Effector memory CD4-positive, alpha-beta T cell (primary cell): ENCODE measurements around the gene ERC2.

Experiments used
- DNase-seq, 3 donors: peaks; one replicate each; pipeline ENCODE4 v3.0.0-alpha.2; 2020
- H3K27ac ChIP-seq: 2 replicates; pipeline ENCODE4 v1.7.0; 2013; ENCODE audit warnings: mild to moderate bottlenecking, low read length, moderate library complexity; ENCODE audit not compliant: insufficient read depth, poor library complexity, severe bottlenecking
- H3K27me3 ChIP-seq: replicated peaks from 2 replicates; pipeline ENCODE4 v1.7.0; 2013; ENCODE audit warnings: mild to moderate bottlenecking, low read length; ENCODE audit not compliant: insufficient read depth, control insufficient read depth, poor library complexity, severe bottlenecking
- H3K36me3 ChIP-seq: 2 replicates; pipeline ENCODE4 v1.7.0; 2013; ENCODE audit warnings: mild to moderate bottlenecking, low read length, moderate library complexity; ENCODE audit not compliant: control insufficient read depth, insufficient read depth
- H3K4me1 ChIP-seq: 2 replicates; pipeline ENCODE4 v1.7.0; 2013; ENCODE audit warnings: low read length, mild to moderate bottlenecking; ENCODE audit not compliant: control insufficient read depth, insufficient read depth, poor library complexity, severe bottlenecking
- H3K4me3 ChIP-seq: 2 replicates; pipeline ENCODE4 v1.7.0; 2013; ENCODE audit warnings: low read length, low read depth, mild to moderate bottlenecking; ENCODE audit not compliant: insufficient read depth, poor library complexity, severe bottlenecking
- H3K9me3 ChIP-seq: 2 replicates; pipeline ENCODE4 v1.7.0; 2013; ENCODE audit warnings: mild to moderate bottlenecking, low read length, moderate library complexity; ENCODE audit not compliant: control insufficient read depth

ERC2 gene

DNA sequence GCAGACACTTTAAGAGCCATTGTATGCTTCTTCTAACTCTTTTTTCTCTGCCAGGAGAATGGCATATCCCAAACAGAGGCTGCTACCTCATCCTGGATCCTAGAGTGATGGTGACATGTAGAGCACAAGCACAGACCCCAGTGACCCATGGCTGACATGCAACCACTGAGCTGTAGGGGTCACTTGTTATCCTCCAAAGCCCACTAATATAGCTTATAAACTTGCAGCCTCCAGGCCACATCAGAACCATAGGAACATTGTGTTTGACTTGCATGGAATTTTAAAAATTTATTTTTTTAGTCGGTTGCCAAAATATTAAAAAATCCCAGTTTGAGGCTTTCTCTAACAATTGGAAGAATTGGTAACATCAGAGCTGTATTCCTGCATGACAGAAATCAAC is 698.2 kb downstream of the ERC2 start:
- no peaks in the 10 kb centered on the region for H3K27me3 ChIP-seq
- no peak overlapping the region for H3K27ac ChIP-seq
- no peaks in the 10 kb centered on the region for H3K4me1 ChIP-seq
- H3K9me3 ChIP-seq, result no peaks in the 10 kb centered on the region
- no peak for DNase-seq
- H3K4me3 ChIP-seq, result no peak overlapping the region
- H3K36me3 ChIP-seq, result no peaks in the 10 kb centered on the region

GRCh38 chr3:55766753-55767152 is 701.5 kb downstream of the ERC2 start:
- no peaks in the 10 kb centered on the region for H3K4me1 ChIP-seq
- no peaks in the 10 kb centered on the region for H3K36me3 ChIP-seq
- no peaks in the 10 kb centered on the region for H3K9me3 ChIP-seq
- H3K27me3 ChIP-seq, result no peaks in the 10 kb centered on the region
- no peak for DNase-seq
- H3K4me3 ChIP-seq, result no peak overlapping the region
- H3K27ac ChIP-seq, result no peak overlapping the region

DNA sequence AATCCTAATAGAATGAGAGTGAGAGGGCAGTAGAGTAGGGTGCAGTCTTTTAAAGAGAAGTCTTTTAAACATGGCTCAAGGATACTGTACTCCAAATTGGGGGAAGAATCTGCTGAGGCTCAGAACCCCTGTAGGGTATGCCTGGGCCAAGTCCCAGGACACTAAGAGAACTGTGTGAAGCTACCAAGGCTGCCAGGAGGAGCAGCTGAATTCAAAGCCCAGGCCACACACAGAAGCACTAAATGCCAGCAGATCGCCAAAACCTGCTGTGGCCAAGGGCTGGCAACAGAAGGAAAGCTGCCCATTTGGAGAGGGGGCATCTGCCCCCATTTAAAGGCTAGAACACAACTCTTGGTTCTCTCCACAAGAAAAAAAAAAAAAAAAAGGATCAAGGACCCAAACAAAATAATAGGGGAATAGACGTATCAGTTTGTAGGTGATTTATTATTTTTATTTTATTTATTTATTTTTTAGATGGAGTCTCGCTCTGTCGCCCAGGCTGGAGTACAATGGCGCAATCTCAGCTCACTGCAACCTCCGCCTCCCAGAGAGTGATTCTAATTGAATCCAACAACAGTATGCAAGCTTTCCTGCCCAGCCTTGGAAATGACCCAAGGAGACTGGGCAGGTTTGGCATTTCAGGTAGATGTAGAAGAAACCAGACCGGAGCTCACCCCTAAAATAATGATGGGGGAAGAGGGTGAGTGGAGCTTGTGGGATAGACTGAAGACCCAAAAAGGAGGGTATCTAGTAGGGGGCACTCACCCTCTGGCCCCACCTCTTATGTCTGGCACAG is 702.2 kb downstream of the ERC2 start:
- Histone ChIP-seq H3K4me3 (no peak overlapping the region), H3K4me1 (no peaks in the 10 kb centered on the region), H3K27ac (no peak overlapping the region), H3K9me3 (no peaks in the 10 kb centered on the region), H3K27me3 (no peaks in the 10 kb centered on the region), H3K36me3 (no peaks in the 10 kb centered on the region)
- DNase-seq, result no peak

DNA sequence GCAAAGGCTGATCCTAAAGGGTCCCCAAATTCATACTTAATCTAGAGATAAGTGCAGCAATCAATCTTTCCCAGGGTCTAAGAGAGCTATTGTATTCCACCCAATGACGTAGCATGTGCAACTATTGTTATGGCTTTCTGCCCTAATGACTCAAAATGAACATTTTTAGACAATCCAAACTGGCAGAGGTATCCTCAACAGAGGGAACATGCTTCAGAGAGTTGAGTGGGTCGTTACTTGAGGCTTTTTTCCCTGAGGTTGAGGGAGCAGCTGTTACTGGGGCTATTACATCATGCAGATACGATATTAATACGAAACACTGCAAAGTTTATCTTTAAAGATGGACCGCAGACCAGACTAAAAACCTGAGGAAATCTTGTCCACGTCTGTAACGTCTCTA is 702.9 kb downstream of the ERC2 start:
- H3K4me3 ChIP-seq, result no peak overlapping the region

GRCh38 chr3:55756976-55757375 is 711.3 kb downstream of the ERC2 start:
- H3K27ac ChIP-seq, result no peak overlapping the region
- no peaks in the 10 kb centered on the region for H3K27me3 ChIP-seq
- no peaks in the 10 kb centered on the region for H3K36me3 ChIP-seq
- no peaks in the 10 kb centered on the region for H3K9me3 ChIP-seq
- no peak for DNase-seq
- no peak overlapping the region for H3K4me3 ChIP-seq
- no peaks in the 10 kb centered on the region for H3K4me1 ChIP-seq

More for the DNA sequence above, 702.9 kb downstream of the ERC2 start:
- H3K9me3 ChIP-seq, result no peaks in the 10 kb centered on the region
- H3K4me1 ChIP-seq, result no peaks in the 10 kb centered on the region
- H3K36me3 ChIP-seq, result no peaks in the 10 kb centered on the region
- DNase-seq, result no peak
- H3K27me3 ChIP-seq, result no peaks in the 10 kb centered on the region
- no peak overlapping the region for H3K27ac ChIP-seq

- DNase-seq, result no peak
- Histone ChIP-seq H3K27me3 (no peaks in the 10 kb centered on the region), H3K9me3 (no peaks in the 10 kb centered on the region), H3K27ac (no peak overlapping the region), H3K36me3 (no peaks in the 10 kb centered on the region), H3K4me1 (no peaks in the 10 kb centered on the region), H3K4me3 (no peak overlapping the region)
Measured at GRCh38 chr3:55755516-55756205, 712.6 kb downstream of the ERC2 start.

DNA sequence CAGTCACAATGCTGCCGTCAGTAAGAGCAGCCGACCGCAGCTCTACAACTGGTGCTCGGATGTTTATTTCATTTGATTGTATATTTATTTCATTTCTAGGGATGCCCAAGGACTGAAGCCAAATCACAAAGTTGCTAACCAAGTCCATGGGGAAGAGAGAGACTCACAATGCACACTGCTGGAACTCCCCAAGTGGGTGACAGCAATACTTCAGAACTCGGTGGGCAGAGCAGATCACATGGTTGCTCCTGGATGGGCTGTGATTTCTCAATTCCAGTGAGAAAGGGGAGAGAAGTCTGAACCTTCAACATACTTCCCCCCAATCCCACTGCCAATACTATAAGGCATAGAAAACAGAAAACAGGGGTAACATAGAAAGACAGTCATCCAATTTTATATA is 715.4 kb downstream of the ERC2 start:
- Histone ChIP-seq H3K27ac (no peak overlapping the region), H3K4me1 (no peaks in the 10 kb centered on the region), H3K36me3 (no peaks in the 10 kb centered on the region), H3K4me3 (no peak overlapping the region), H3K9me3 (no peaks in the 10 kb centered on the region), H3K27me3 (no peaks in the 10 kb centered on the region)
- DNase-seq, result no peak

DNA sequence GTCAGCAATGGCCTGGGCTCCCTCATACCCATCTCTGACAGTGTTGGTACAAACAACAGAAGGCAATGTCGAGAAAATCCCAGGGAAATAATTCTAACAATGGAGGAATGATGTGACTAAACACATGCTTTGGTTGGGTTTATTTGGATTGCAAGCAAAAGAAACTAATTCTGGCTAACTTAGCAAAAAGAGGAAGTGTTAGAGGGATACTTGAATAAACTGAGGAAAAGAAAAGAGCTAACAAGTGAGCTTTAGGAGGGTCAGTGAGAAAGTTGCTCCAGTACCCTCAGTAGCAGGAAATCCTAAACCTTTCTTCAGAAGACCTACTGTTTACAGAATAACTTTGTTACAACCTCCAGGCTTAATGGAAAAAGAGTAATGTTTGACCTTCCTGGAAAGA is 716.5 kb downstream of the ERC2 start:
- no peaks in the 10 kb centered on the region for H3K9me3 ChIP-seq
- no peak overlapping the region for H3K4me3 ChIP-seq
- H3K4me1 ChIP-seq, result no peaks in the 10 kb centered on the region
- no peaks in the 10 kb centered on the region for H3K27me3 ChIP-seq
- no peaks in the 10 kb centered on the region for H3K36me3 ChIP-seq
- DNase-seq, result no peak
- H3K27ac ChIP-seq, result no peak overlapping the region

- no peaks in the 10 kb centered on the region for H3K4me1 ChIP-seq
- no peak for DNase-seq
- H3K36me3 ChIP-seq, result no peaks in the 10 kb centered on the region
- H3K27ac ChIP-seq, result no peak overlapping the region
- H3K27me3 ChIP-seq, result no peaks in the 10 kb centered on the region
- H3K4me3 ChIP-seq, result no peak overlapping the region
- H3K9me3 ChIP-seq, result no peaks in the 10 kb centered on the region
Measured at GRCh38 chr3:55750525-55750924, 717.7 kb downstream of the ERC2 start.

DNA sequence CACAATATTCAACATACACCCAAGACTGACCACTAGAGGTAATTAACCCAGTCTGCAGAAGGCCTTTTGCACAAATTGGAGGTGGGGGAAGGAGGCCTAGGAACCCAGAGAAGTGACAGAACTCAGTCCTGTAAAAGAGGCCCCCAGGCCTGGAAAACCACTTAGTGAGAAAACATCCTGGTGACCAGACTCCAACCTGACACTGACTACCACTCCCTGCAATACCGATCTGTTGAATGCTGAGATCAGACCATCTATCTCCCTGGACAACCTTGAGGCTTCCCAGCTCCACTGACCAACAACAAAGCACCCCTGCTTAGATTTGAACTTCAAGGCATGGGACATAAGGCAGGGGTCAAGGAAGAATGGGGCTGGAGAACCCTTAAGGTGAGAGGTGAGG is 719.2 kb downstream of the ERC2 start:
- no peaks in the 10 kb centered on the region for H3K4me1 ChIP-seq
- H3K27ac ChIP-seq, result no peak overlapping the region
- H3K4me3 ChIP-seq, result no peak overlapping the region
- no peaks in the 10 kb centered on the region for H3K9me3 ChIP-seq
- H3K36me3 ChIP-seq, result no peaks in the 10 kb centered on the region
- H3K27me3 ChIP-seq, result no peaks in the 10 kb centered on the region
- DNase-seq, result no peak
